ENCODE data around the gene AGPAT3. TPM values are rescaled to one million over a fixed set of nuclear protein-coding genes. Genes with fewer than 3 reads are reported as not detected.
"Not testable (repeated sequence)": the region's sequence is repeated elsewhere in the genome, so short reads cannot be mapped to it uniquely, and the experiment has no call there.

AGPAT3 gene
- total RNA-seq, 4 donors from 2014 or later, result 31.7 to 35.7 (median 33.0) TPM

DNA sequence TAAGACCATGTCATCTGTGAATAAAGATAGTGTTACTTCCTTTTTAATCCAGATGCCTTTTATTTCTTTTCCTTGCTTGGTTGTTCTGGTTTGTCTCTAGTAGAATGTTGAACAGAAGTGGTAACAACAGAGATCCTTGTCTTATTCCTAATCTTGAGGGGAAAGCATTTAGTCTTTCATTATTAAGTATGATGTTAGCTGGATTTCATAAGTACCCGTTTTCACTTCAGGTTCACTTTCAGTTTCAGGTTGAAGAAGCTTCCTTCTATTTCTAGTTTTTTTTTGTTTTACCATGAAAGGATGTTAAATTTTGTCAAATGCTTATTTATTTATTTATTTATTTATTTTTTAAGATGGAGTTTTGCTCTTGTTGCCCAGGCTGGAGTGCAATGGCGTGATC lies 22.3 kb upstream of the AGPAT3 start:
- Histone ChIP-seq H3K36me3 (no peaks in the 10 kb centered on the region), H3K9me3 (no peaks in the 10 kb centered on the region), H3K27ac (no peak overlapping the region), H3K27me3 (no peaks in the 10 kb centered on the region), H3K4me1 (no peaks in the 10 kb centered on the region), H3K4me3 (no peak overlapping the region)
- 38 to 53% methylated on average over 2 of the region's 2 CpGs for WGBS, 2 donors
- no peak for TF ChIP-seq POLR2A (IDR thresholded peaks at IDR 0.05)
- TF ChIP-seq, protein P1, sequence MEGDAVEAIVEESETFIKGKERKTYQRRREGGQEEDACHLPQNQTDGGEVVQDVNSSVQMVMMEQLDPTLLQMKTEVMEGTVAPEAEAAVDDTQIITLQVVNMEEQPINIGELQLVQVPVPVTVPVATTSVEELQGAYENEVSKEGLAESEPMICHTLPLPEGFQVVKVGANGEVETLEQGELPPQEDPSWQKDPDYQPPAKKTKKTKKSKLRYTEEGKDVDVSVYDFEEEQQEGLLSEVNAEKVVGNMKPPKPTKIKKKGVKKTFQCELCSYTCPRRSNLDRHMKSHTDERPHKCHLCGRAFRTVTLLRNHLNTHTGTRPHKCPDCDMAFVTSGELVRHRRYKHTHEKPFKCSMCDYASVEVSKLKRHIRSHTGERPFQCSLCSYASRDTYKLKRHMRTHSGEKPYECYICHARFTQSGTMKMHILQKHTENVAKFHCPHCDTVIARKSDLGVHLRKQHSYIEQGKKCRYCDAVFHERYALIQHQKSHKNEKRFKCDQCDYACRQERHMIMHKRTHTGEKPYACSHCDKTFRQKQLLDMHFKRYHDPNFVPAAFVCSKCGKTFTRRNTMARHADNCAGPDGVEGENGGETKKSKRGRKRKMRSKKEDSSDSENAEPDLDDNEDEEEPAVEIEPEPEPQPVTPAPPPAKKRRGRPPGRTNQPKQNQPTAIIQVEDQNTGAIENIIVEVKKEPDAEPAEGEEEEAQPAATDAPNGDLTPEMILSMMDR (IDR thresholded peaks at IDR 0.05), result no peak
- intact Hi-C loops (cut with DNase I), result no loop called here
- no peak for DNase-seq

DNA sequence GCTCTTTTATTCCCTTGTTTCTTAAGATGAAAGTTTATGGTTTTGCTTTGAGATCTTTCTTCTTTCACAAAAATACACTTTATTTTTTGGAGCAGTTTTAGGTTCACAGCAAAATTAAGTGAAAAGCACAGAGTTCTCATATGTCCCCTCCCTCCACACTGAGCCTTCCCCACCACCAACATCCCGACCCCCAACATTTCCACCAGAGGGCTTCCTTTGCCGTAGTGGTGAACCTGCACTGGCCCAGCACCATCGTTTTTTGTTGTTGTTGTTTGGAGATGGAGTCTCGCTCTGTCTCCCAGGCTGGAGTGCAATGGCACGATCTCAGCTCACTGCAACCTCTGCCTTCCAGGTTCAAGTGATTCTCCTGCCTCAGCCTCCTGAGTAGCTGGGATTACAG lies 20.1 kb upstream of the AGPAT3 start:
- H3K9me3 ChIP-seq; H3K27ac ChIP-seq; H3K4me1 ChIP-seq; H3K36me3 ChIP-seq; H3K27me3 ChIP-seq; intact Hi-C loops (cut with DNase I); H3K4me3 ChIP-seq; DNase-seq: not testable (repeated sequence)
- WGBS, 2 donors, result 77 to 82% methylated on average over 5 of the region's 5 CpGs

- H3K36me3 ChIP-seq, result no peaks in the 10 kb centered on the region
- intact Hi-C loops (cut with DNase I), result no loop called here
- H3K4me3 ChIP-seq, result no peak overlapping the region
- no peaks in the 10 kb centered on the region for H3K27me3 ChIP-seq
- no peak for TF ChIP-seq POLR2A (IDR thresholded peaks at IDR 0.05)
- TF ChIP-seq, protein P1 (IDR thresholded peaks at IDR 0.05), result no peak
- no peaks in the 10 kb centered on the region for H3K9me3 ChIP-seq
- no peak for DNase-seq
- 90 to 91% methylated on average over 4 to 12 of the region's 13 CpGs for WGBS, 2 donors
- H3K27ac ChIP-seq, result no peak overlapping the region
- H3K4me1 ChIP-seq, result peaks cover 0 to 15% (median 5%) of the 10 kb centered on the region in 3 donors
These were observed 19.6 kb upstream of the AGPAT3 start for GRCh38 chr21:43845386-43845785.

- no peak for DNase-seq
- Histone ChIP-seq H3K36me3 (no peaks in the 10 kb centered on the region), H3K4me1 (peaks cover 0 to 16% (median 5%) of the 10 kb centered on the region in 3 donors), H3K9me3 (no peaks in the 10 kb centered on the region), H3K27ac (no peak overlapping the region), H3K4me3 (no peak overlapping the region), H3K27me3 (no peaks in the 10 kb centered on the region)
- intact Hi-C loops (cut with DNase I), result no loop called here
- WGBS, 2 donors, result 75 to 90% methylated on average over 6 of the region's 6 CpGs
- TF ChIP-seq, protein P1 (IDR thresholded peaks at IDR 0.05), result no peak
- no peak for TF ChIP-seq POLR2A (IDR thresholded peaks at IDR 0.05)
These were observed 18.6 kb upstream of the AGPAT3 start for GRCh38 chr21:43846430-43846829.

DNA sequence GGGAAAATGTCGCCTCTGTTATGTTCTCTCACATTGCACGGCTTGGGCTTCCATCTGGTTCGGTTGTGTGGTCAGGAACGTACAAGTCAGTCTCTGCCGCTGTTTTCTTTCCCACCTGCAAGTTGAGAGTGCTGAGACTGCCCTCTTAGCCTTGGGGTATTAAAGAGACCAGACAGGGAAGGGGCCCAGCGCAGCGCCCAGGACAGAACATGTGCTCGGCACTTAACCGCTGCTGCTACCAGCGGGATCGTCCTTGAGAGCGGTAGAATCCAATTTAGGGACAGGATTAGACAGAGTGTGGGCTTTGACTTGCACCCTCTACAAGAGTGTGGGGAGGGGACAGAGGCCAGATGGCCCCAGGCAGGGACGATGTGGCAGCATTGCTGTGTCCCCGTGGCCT lies 17.7 kb upstream of the AGPAT3 start:
- WGBS, 2 donors, result 87 to 89% methylated on average over 7 to 14 of the region's 14 CpGs
- Histone ChIP-seq H3K4me1 (peaks cover 0 to 16% (median 5%) of the 10 kb centered on the region in 3 donors), H3K27me3 (no peaks in the 10 kb centered on the region), H3K27ac (no peak overlapping the region), H3K36me3 (no peaks in the 10 kb centered on the region), H3K4me3 (no peak overlapping the region), H3K9me3 (no peaks in the 10 kb centered on the region)
- intact Hi-C loops (cut with DNase I), result no loop called here
- TF ChIP-seq, protein P1 (IDR thresholded peaks at IDR 0.05), result no peak
- TF ChIP-seq POLR2A (IDR thresholded peaks at IDR 0.05), result no peak
- DNase-seq, result no peak

GRCh38 chr21:43848771-43849170 lies 16.3 kb upstream of the AGPAT3 start:
- Histone ChIP-seq H3K27ac (peak overlapping the region in 1 of 4 donors; percentile 29), H3K4me3 (no peak overlapping the region), H3K9me3 (no peaks in the 10 kb centered on the region), H3K27me3 (no peaks in the 10 kb centered on the region), H3K4me1 (peaks cover 0 to 16% (median 5%) of the 10 kb centered on the region in 3 donors), H3K36me3 (no peaks in the 10 kb centered on the region)
- TF ChIP-seq POLR2A (IDR thresholded peaks at IDR 0.05), result no peak
- TF ChIP-seq, protein P1 (IDR thresholded peaks at IDR 0.05), result no peak
- WGBS, 2 donors, result 85 to 90% methylated on average over 4 to 10 of the region's 10 CpGs
- intact Hi-C loops (cut with DNase I), result no loop called here
- DNase-seq, result no peak

Data from esophagus squamous epithelium (tissue), 5 donors.